GM10266 (cell line): ENCODE measurements around the gene DUSP5.

Source experiments
- DNase-seq: peaks from one replicate; pipeline ENCODE4 v3.0.0; 2012; ENCODE audit errors: extremely low spot score
- CTCF ChIP-seq: IDR thresholded peaks from 2 replicates; pipeline ENCODE4 v1.5.1; 2012; ENCODE audit warnings: mild to moderate bottlenecking, low read depth; ENCODE audit not compliant: control insufficient read depth, insufficient read depth; ENCODE audit errors: missing control alignments

DUSP5 gene

GRCh38 chr10:110497438-110498086 is at the start of gene DUSP5:
Gene DUSP5, plus strand, starts transcription at chr10:110497907. Its CDS starts 215 bp downstream, at chr10:110498122.
- no peak for TF ChIP-seq CTCF
- DNase-seq: peak; percentile 97

- no peak for DNase-seq
- no peak for TF ChIP-seq CTCF
These were observed 48.9 kb upstream of the DUSP5 start for GRCh38 chr10:110448682-110449418.

GRCh38 chr10:110455446-110455845 is 42.3 kb upstream of the DUSP5 start:
- DNase-seq: no peak

GRCh38 chr10:110456046-110456445 is 41.7 kb upstream of the DUSP5 start:
- no peak for DNase-seq

More at GRCh38 chr10:110455446-110455845, 42.3 kb upstream of the DUSP5 start:
- TF ChIP-seq CTCF: no peak

GRCh38 chr10:110456523-110457091 is 41.1 kb upstream of the DUSP5 start:
- DNase-seq: no peak

More at GRCh38 chr10:110456046-110456445, 41.7 kb upstream of the DUSP5 start:
- TF ChIP-seq CTCF: no peak

GRCh38 chr10:110457851-110458250 is 39.9 kb upstream of the DUSP5 start:
- no peak for DNase-seq
- TF ChIP-seq CTCF: no peak

More at GRCh38 chr10:110456523-110457091, 41.1 kb upstream of the DUSP5 start:
- no peak for TF ChIP-seq CTCF
